Camera-type eye (tissue), 1 donor: ENCODE measurements around the gene MSH2. TPM values are rescaled to one million over a fixed set of nuclear protein-coding genes. Genes with fewer than 3 reads are reported as not detected.

Experiments
- total RNA-seq: library from RNA; depleted of rRNA; stranded (reverse); fragments of >200 nt; gene quantifications from one replicate; pipeline ENCODE4 v1.2.3, GENCODE V29; 2014

MSH2 gene
- 96.4 TPM for total RNA-seq

GRCh38 chr2:47402805-47403608, at the start of gene MSH2:
MSH2 (plus strand) TSS chr2:47403156; CDS start chr2:47403192, 36 bp downstream.

Other genes starting within 250 kb of the MSH2 start
- gene STPG4, start 247.8 kb upstream of the MSH2 start, total RNA-seq, result not detected
- 691 TPM for gene CALM2, start 226.6 kb upstream of the MSH2 start, total RNA-seq
- gene EPCAM, start 33.8 kb upstream of the MSH2 start, total RNA-seq, result 9.8 TPM
- 0.11 TPM for gene KCNK12, start 167.8 kb downstream of the MSH2 start, total RNA-seq